ENCODE results near the gene CYP26C1. TPM values are rescaled to one million over a fixed set of nuclear protein-coding genes. Genes with fewer than 3 reads are reported as not detected.

CYP26C1 gene
- total RNA-seq, 1 experiment from 2014 or later = 0.79 TPM

DNA sequence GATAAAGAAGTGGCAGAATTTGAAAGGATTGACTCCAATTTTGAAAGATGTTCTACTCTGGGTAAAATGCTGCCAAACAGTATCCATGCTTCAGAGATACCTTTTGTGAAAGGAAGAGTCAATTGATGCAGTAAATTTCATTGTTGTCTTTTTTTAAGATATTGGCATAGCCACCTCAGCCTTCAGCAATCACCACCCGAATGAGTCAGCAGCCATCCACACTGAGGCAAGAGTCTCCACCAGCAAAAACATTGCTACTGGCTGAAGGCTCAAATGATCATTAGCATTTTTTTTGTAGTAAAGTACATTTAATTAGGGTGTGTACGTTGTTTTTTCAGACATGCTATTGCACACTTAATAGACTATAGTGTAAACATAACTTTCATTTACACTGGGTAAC lies 31.7 kb upstream of the CYP26C1 start:
- H2BK5ac ChIP-seq (ENCODE audit: insufficient read length, low read length) = no peak overlapping the region
- peaks cover 4 to 11% of the 10 kb centered on the region in 2 experiments; a peak in 3 of 5 replicates for H3K9me3 Mint-ChIP-seq
- no peaks in the 10 kb centered on the region for H3K27me3 Mint-ChIP-seq (ENCODE audit: low read depth)
- no peaks in the 10 kb centered on the region for H3K4me1 ChIP-seq (ENCODE audit: insufficient read depth, low read length)
- no peaks in the 10 kb centered on the region for H3K9me3 ChIP-seq (ENCODE audit: control insufficient read depth, low read depth, low read length)
- no peak overlapping the region for H2BK120ac ChIP-seq (ENCODE audit: low read depth, low read length, poor library complexity, severe bottlenecking)
- no peak overlapping the region for H3K27ac ChIP-seq (ENCODE audit: insufficient read length, low read depth, low read length)
- H3K14ac ChIP-seq (ENCODE audit: insufficient read depth, low read length) = no peak overlapping the region
- H4K91ac ChIP-seq (ENCODE audit: insufficient read length, low read depth, low read length) = no peak overlapping the region
- H3K9ac ChIP-seq (ENCODE audit: extremely low read depth, insufficient read length, low read length) = no peak overlapping the region
- no peak overlapping the region for H4K5ac ChIP-seq (ENCODE audit: insufficient read length, low read depth, low read length)
- H3K23ac ChIP-seq (ENCODE audit: insufficient read length, low read depth, low read length) = no peak overlapping the region
- H2BK15ac ChIP-seq (ENCODE audit: low read depth, low read length) = no peak overlapping the region
- H2AFZ ChIP-seq (ENCODE audit: low read length) = no peak overlapping the region
- H3K18ac ChIP-seq (ENCODE audit: insufficient read length, low read depth, low read length) = no peak overlapping the region
- no peak overlapping the region for H2AK5ac ChIP-seq (ENCODE audit: insufficient read length, low read length)
- TF ChIP-seq, protein P1, sequence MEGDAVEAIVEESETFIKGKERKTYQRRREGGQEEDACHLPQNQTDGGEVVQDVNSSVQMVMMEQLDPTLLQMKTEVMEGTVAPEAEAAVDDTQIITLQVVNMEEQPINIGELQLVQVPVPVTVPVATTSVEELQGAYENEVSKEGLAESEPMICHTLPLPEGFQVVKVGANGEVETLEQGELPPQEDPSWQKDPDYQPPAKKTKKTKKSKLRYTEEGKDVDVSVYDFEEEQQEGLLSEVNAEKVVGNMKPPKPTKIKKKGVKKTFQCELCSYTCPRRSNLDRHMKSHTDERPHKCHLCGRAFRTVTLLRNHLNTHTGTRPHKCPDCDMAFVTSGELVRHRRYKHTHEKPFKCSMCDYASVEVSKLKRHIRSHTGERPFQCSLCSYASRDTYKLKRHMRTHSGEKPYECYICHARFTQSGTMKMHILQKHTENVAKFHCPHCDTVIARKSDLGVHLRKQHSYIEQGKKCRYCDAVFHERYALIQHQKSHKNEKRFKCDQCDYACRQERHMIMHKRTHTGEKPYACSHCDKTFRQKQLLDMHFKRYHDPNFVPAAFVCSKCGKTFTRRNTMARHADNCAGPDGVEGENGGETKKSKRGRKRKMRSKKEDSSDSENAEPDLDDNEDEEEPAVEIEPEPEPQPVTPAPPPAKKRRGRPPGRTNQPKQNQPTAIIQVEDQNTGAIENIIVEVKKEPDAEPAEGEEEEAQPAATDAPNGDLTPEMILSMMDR (conservative IDR thresholded peaks at IDR 0.05) = no peak
- no peaks in the 10 kb centered on the region for H4K20me1 ChIP-seq (ENCODE audit: control insufficient read depth, insufficient read depth, insufficient read length)
- no peak overlapping the region for H3K27ac Mint-ChIP-seq
- peaks cover 0 to 17% (median 5%) of the 10 kb centered on the region in 3 experiments; a peak in 4 of 7 replicates for H3K36me3 Mint-ChIP-seq (ENCODE audit: insufficient read depth in 1 of 3, low read depth in 3 of 3)
- H3K23me2 ChIP-seq (ENCODE audit: insufficient read length, low read depth, low read length, poor library complexity, severe bottlenecking) = no peaks in the 10 kb centered on the region
- no peak overlapping the region for H3T11ph ChIP-seq (ENCODE audit: low read length)
- no peak overlapping the region for H2BK20ac ChIP-seq (ENCODE audit: low read depth, low read length, poor library complexity, severe bottlenecking)
- WGBS (ENCODE audit: extremely low coverage, insufficient read length, low lambda C conversion rate) = no CpG with 5 or more reads among the region's 2 CpGs
- no peaks in the 10 kb centered on the region for H3K79me2 ChIP-seq (ENCODE audit: insufficient read depth, low read length)
- no peak overlapping the region for H3K56ac ChIP-seq (ENCODE audit: insufficient read length, low read depth, low read length)
- no peak overlapping the region for H3K4ac ChIP-seq (ENCODE audit: low read depth, low read length)
- H3K27me3 ChIP-seq (ENCODE audit: insufficient read depth, low read length) = no peaks in the 10 kb centered on the region
- DNase-seq = no peak
- no peak overlapping the region for H3K4me2 ChIP-seq (ENCODE audit: insufficient read depth, insufficient read length, low read length)
- H3K79me1 ChIP-seq (ENCODE audit: insufficient read depth, low read depth, low read length, poor library complexity, severe bottlenecking) = no peaks in the 10 kb centered on the region
- H3K4me3 Mint-ChIP-seq = no peak overlapping the region
- H3K4me1 Mint-ChIP-seq = peaks cover 29 to 35% of the 10 kb centered on the region in 2 experiments
- H2BK12ac ChIP-seq (ENCODE audit: insufficient read length, low read depth, low read length) = no peak overlapping the region
- no peak overlapping the region for H4K8ac ChIP-seq (replicated peaks; ENCODE audit: insufficient read length, low read depth, low read length)

Measured in H9 (cell line).